Astrocyte of the spinal cord (primary cell): ENCODE measurements around the gene TDRD7.

Source experiments
- DNase-seq: peaks from one replicate; pipeline ENCODE4 v3.0.0; 2011; ENCODE audit warnings: low read depth, low spot score
- H3K4me3 ChIP-seq: 2 replicates; pipeline ENCODE4 v1.5.1; 2011; ENCODE audit warnings: low read depth, mild to moderate bottlenecking, low read length, moderate library complexity
- in situ Hi-C: cut with HindIII; loops from 2 replicates; pipeline ENCODE4 v1.10.0; 2017; ENCODE audit warnings: low sequenced_read_pairs
- TF ChIP-seq, protein P1 (sequence below): IDR thresholded peaks from 2 replicates; pipeline ENCODE4 v1.5.1; 2012; ENCODE audit warnings: low read depth, mild to moderate bottlenecking, low read length, inconsistent platforms

The TDRD7 gene

DNA sequence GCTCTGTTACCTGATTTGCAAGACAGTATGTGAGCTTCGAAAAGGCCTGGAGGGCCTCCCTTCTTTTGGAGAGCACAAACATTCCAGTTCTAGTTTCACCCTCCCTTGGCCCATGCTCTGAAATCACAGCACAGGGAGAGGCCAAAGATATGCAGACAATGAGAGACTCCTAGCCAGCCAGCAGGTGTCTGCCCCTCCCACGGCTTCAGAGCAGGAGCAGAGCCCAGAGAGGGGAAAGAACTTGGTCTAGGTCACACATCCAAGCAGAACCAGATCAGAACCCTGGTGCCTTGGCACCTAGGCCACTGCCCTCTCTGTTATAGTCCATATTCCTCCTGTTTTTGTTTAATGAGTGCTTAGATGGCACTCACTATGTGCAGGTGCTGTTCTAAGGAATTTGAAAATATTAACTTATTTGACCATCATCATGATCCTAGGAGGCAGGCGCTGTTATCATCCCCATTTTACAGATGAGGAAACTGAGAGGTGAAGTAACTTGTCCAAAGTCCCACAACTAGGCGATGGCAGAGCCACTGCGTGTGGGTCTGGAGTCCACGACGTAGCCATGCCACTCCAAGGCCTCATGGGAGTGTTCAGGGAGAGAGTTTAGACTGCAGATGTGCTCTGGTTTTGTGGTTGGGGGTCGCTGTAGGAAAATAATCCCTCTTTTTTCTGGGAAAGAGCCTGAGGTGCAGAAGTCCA is 116.8 kb downstream of the TDRD7 start:
- TF ChIP-seq, protein P1, sequence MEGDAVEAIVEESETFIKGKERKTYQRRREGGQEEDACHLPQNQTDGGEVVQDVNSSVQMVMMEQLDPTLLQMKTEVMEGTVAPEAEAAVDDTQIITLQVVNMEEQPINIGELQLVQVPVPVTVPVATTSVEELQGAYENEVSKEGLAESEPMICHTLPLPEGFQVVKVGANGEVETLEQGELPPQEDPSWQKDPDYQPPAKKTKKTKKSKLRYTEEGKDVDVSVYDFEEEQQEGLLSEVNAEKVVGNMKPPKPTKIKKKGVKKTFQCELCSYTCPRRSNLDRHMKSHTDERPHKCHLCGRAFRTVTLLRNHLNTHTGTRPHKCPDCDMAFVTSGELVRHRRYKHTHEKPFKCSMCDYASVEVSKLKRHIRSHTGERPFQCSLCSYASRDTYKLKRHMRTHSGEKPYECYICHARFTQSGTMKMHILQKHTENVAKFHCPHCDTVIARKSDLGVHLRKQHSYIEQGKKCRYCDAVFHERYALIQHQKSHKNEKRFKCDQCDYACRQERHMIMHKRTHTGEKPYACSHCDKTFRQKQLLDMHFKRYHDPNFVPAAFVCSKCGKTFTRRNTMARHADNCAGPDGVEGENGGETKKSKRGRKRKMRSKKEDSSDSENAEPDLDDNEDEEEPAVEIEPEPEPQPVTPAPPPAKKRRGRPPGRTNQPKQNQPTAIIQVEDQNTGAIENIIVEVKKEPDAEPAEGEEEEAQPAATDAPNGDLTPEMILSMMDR, result no peak
- no peak overlapping the region for H3K4me3 ChIP-seq
- no peak for DNase-seq
- in situ Hi-C loops, result no loop called here

DNA sequence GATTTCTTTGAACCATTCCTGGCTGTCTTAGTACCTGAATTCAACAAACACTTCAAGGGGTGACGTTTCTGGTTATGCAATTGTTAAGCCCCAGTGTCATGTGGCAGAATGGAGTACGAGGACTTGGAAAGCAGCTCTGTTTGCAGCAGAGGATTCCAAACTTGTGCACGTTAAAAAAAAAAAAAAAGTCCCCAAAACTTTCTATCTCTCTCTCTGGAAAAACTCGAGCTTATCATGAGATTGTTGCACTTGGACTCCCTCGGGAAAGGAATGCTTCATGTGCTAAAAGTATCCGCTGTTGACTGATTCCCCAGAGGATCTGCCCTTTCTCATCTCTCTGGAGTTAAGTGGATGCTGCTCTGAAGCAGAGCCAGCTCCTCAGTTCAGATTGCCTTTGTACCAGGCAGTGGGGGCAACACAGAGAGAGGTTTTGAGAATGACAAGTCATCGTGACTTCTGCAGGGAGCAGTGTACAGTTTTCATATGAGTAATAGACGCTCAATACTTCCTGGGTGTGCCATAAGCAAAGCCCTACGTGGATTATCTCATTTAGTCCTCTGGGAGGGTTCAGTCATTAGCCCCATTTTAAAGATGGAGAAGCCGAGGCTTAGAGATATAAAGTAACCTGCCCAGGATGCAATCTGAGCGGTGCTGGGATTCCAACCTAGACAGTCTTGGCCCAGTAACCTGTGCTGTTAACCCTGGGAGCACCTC is 117.6 kb downstream of the TDRD7 start:
- TF ChIP-seq, protein P1, result no peak
- in situ Hi-C loops, result no loop called here
- no peak for DNase-seq
- no peak overlapping the region for H3K4me3 ChIP-seq

DNA sequence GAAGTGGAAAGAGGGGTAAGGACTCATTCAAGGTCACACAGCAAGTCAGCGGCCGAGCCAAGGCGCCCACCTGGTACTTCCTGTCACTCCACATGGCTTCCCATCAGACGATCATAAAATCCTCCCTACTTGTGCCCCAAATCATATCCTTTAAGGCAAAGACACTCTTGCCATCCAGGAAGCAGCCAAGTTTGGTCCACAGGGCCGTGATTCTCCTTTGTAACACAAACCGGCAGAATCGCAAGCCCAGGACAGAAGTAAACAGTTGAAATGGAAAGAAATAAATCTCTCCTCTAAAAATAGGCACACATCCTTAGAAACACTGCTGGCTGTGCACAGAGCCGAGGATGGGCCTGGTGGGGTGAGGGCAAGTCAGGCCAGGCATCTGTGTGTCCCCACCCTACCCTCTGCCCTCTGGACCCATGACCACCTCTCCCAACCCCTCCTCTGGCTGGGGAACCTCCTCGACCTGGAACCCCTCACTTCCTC is 120.0 kb downstream of the TDRD7 start:
- no peak for DNase-seq
- TF ChIP-seq, protein P1, result no peak
- in situ Hi-C loops, result no loop called here
- H3K4me3 ChIP-seq, result no peak overlapping the region

DNA sequence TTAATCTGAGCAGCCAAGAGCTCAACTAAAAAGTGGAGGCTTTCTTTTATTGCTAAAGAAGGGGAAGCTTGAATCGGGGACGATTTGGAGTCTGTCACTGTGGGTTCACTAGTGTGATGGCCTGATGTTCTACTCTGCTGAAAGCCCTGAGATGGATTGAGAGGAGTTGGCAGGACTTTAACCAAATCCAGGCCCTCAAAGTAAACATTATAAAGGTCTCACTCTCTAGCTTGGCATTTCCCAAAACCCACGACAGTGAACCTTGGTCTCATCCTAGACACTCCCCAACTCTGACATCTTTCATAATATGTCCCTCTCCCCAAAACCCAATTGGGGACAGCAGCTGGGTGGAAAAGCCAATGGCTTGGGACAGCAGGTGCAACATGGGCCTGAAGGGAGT is 122.3 kb downstream of the TDRD7 start:
- in situ Hi-C loops, result no loop called here
- no peak for DNase-seq
- TF ChIP-seq, protein P1, result no peak
- H3K4me3 ChIP-seq, result no peak overlapping the region

DNA sequence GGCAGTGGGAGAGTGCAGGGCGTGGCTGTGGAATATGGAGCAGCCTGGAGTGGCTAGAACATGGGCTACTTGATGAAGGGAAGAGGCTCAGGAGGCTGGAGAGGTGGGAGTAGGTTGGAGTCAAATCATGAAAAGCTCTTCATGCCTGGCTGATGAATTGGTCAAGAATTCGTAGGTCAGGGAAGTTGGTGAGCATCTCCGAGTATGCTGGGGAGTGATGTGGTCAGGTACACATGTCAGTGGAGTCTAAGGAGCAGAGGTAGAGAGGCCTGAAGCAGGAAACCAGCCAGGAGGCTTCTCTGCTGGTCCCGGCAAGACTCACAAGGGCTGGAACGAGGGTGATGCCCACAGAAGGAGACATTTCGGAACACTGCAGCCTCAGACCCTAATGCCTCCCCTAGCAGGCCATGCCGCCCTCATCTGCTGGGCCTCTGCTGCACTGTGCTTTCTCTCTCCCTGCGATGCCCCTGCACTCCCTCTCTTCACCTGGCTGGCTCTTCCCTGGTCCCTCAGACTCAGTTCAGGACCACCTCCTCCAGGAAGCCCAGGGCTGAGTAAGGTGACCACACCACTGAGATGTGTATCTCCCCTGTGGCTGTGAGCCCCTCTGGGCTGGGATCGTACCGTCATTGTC is 123.2 kb downstream of the TDRD7 start:
- H3K4me3 ChIP-seq, result no peak overlapping the region
- DNase-seq, result no peak
- in situ Hi-C loops, result no loop called here
- TF ChIP-seq, protein P1, result no peak

DNA sequence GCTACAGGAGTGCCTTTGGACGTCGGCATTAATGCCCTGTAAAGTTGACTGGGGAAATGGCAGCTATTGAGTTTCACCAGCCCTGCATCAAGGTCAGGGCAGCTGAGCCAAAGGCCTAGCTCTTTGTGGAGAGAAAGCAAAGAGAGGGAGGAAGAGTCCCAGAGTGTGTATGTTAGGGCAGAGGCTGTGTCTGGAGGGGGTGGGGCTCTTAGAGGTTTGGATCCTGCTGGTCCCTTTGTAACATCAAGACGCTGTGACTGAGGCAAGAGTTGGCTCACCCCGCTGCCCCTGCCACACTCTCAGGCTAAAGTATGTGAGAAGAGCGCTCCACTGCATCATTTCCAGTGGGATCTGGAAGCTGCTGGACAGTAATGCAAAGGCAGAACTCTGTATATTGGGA is 123.9 kb downstream of the TDRD7 start:
- TF ChIP-seq, protein P1, result no peak
- in situ Hi-C loops, result no loop called here
- no peak for DNase-seq
- H3K4me3 ChIP-seq, result no peak overlapping the region
